D721Med (cell line): ENCODE data around the gene APCDD1.

ENCODE experiments used
- DNase-seq: peaks from one replicate; pipeline ENCODE4 v3.0.0; 2011; ENCODE audit warnings: low spot score; ENCODE audit not compliant: insufficient read length
- FAIRE-seq: peaks from 2 replicates; lab custom pipeline; 2011; peaks lifted over from hg19 to GRCh38; lab: Jason Lieb, UNC
- CTCF ChIP-seq: IDR thresholded peaks from 2 replicates; pipeline ENCODE4 v1.5.1; 2012; ENCODE audit warnings: mild to moderate bottlenecking, control low read depth; ENCODE audit not compliant: insufficient read depth; ENCODE audit errors: missing control alignments

The APCDD1 gene

GRCh38 chr18:10485475-10485874 is 31.0 kb downstream of the APCDD1 start:
- DNase-seq (no peak), FAIRE-seq (no peak)
- no peak for TF ChIP-seq CTCF

- DNase-seq (no peak), FAIRE-seq (no peak)
- TF ChIP-seq CTCF = no peak
Observed at GRCh38 chr18:10486362-10486761, 31.9 kb downstream of the APCDD1 start.

GRCh38 chr18:10487154-10487553 is 32.7 kb downstream of the APCDD1 start:
- no peak for FAIRE-seq
- DNase-seq = no peak
- no peak for TF ChIP-seq CTCF

GRCh38 chr18:10488017-10488416 is 33.6 kb downstream of the APCDD1 start:
- no peak for TF ChIP-seq CTCF
- DNase-seq = no peak
- no peak for FAIRE-seq

GRCh38 chr18:10490401-10491165 is 36.1 kb downstream of the APCDD1 start:
- TF ChIP-seq CTCF = peak; percentile 54
- FAIRE-seq = no peak
- DNase-seq = no peak

- DNase-seq (no peak), FAIRE-seq (no peak)
- no peak for TF ChIP-seq CTCF
Observed at GRCh38 chr18:10495936-10496335, 41.5 kb downstream of the APCDD1 start.

GRCh38 chr18:10497206-10497749 is 42.8 kb downstream of the APCDD1 start:
- FAIRE-seq = no peak
- no peak for TF ChIP-seq CTCF
- no peak for DNase-seq
